K562 (cell line): ENCODE measurements around the gene IFT22. TPM values are rescaled to one million over a fixed set of nuclear protein-coding genes. Genes with fewer than 3 reads are reported as not detected.
A peak's percentile ranks its signal among the peaks of the same experiment; 100 is the strongest.
"Not testable (repeated sequence)": the region's sequence is repeated elsewhere in the genome, so short reads cannot be mapped to it uniquely, and the experiment has no call there.

Experiments used
- ATAC-seq: fragments of 200-7000 bp; cut with Tn5 transposase; 3 replicates; pipeline ENCODE4 v1.9.1; 2020; ENCODE audit warnings: moderate library complexity
- BruUV-seq: library from RNA; stranded (reverse); fragments of 400-500 nt; replicated peaks from 2 replicates; lab custom pipeline; 2021; lab: Mats Ljungman, UMichigan
- CTCF ChIA-PET: fragments of 300-600 bp; formaldehyde crosslinking; extraction: SDS; loops from one replicate; lab custom pipeline; 2021; ENCODE audit warnings: low intra/inter-chr PET ratio; lab: Yijun Ruan, JAX
- POLR2A ChIA-PET: fragments of 300-600, 350-650 bp; sonication (Branson Sonifier 250); formaldehyde crosslinking; extraction: SDS; loops from one replicate; lab custom pipeline; 2021; ENCODE audit warnings: antibody characterized with exemption, inconsistent platforms; lab: Yijun Ruan, JAX
- DNase-seq, 4 experiments: peaks; one replicate each; pipeline versions ENCODE4 v3.0.0 to v3.0.0-alpha.2; 2011 to 2018; ENCODE audit warnings: low spot score in 3 of 4, mixed read lengths in 3 of 4; ENCODE audit errors: extremely low read depth in 1 of 4
- FAIRE-seq: peaks from 2 replicates; lab custom pipeline; 2011; peaks lifted over from hg19 to GRCh38; lab: Jason Lieb, UNC
- H2AFZ ChIP-seq: 2 replicates; pipeline ENCODE4 v1.6.0; 2011; ENCODE audit warnings: low read depth, low read length, control low read depth, inconsistent platforms
- H3K27ac ChIP-seq: fragments of 200-600 bp; 3 replicates; pipeline ENCODE4 v1.8.0; 2011; ENCODE audit warnings: low read depth, mild to moderate bottlenecking, control low read depth, inconsistent platforms, low read length, moderate library complexity, mixed read lengths; ENCODE audit errors: extremely low read depth
- H3K27me3 ChIP-seq, 2 experiments: fragments of 300-600 bp in 1 of 2; 2 replicates in 1 of 2; 3 replicates in 1 of 2; pipeline versions ENCODE4 v1.6.0 to v1.8.0; 2011; ENCODE audit warnings: inconsistent platforms in 2 of 2, low read length in 2 of 2, mild to moderate bottlenecking in 1 of 2, mixed read lengths in 1 of 2, moderate library complexity in 1 of 2; ENCODE audit not compliant: control insufficient read depth in 2 of 2, insufficient read depth in 2 of 2
- H3K36me3 ChIP-seq: fragments of 300-600 bp; 3 replicates; pipeline ENCODE4 v1.8.0; 2011; ENCODE audit warnings: mild to moderate bottlenecking, low read length, inconsistent platforms; ENCODE audit not compliant: control insufficient read depth, insufficient read depth
- H3K4me1 ChIP-seq, 2 experiments: fragments of 200-600 bp in 1 of 2; replicated peaks in 1 of 2; 2 replicates in 1 of 2; 3 replicates in 1 of 2; pipeline versions ENCODE4 v1.5.1 to v1.8.0; 2011; ENCODE audit warnings: inconsistent platforms in 2 of 2, low read length in 2 of 2, mild to moderate bottlenecking in 1 of 2, mixed read lengths in 1 of 2, moderate library complexity in 1 of 2; ENCODE audit not compliant: control insufficient read depth in 2 of 2, insufficient read depth in 2 of 2
- H3K4me2 ChIP-seq: 2 replicates; pipeline ENCODE4 v1.6.1; 2011; ENCODE audit warnings: low read length, control low read depth, inconsistent platforms, mixed read lengths; ENCODE audit not compliant: insufficient read depth
- H3K4me3 ChIP-seq: fragments of 200-600 bp; sonication (generic), shearing (Covaris generic); 2 replicates; pipeline ENCODE4 v1.5.1; 2016; ENCODE audit warnings: control low read depth, inconsistent platforms
- H3K79me2 ChIP-seq: fragments of 200-600 bp; 3 replicates; pipeline ENCODE4 v1.8.0; 2011; ENCODE audit warnings: low read length, inconsistent platforms; ENCODE audit not compliant: control insufficient read depth, insufficient read depth
- H3K9ac ChIP-seq, 2 experiments: 2 replicates each; pipeline versions ENCODE4 v1.6.0 to v1.6.1; 2011; ENCODE audit warnings: low read depth in 2 of 2, low read length in 2 of 2, control low read depth in 1 of 2, inconsistent platforms in 1 of 2, mild to moderate bottlenecking in 1 of 2, mixed read lengths in 1 of 2; ENCODE audit not compliant: insufficient read depth in 1 of 2
- H3K9me1 ChIP-seq: one replicate; pipeline ENCODE4 v1.6.0; 2011; ENCODE audit warnings: inconsistent platforms, mild to moderate bottlenecking, low read length, moderate library complexity; ENCODE audit not compliant: control insufficient read depth, insufficient read depth
- H3K9me3 ChIP-seq: replicated peaks from 2 replicates; pipeline ENCODE4 v1.5.1; 2011; ENCODE audit warnings: low read depth, low read length, inconsistent platforms; ENCODE audit not compliant: control insufficient read depth, insufficient read depth
- H4K20me1 ChIP-seq: replicated peaks from 2 replicates; pipeline ENCODE4 v1.6.1; 2011; ENCODE audit warnings: low read length, inconsistent platforms, mixed read lengths; ENCODE audit not compliant: control insufficient read depth, insufficient read depth
- CEBPB ChIP-seq: fragments of 450-650 bp; IDR thresholded peaks from 2 replicates; pipeline ENCODE4 v1.6.1; 2016; ENCODE audit warnings: missing genetic modification characterization, missing compliant biosample characterization
- KDM1A ChIP-seq, 2 experiments: fragments of 450-650 bp; IDR thresholded peaks; 2 replicates each; pipeline ENCODE4 v1.6.1; 2016; ENCODE audit warnings: mild to moderate bottlenecking in 2 of 2
- WGBS: fragments of 100-300 bp; shearing (Covaris generic); methylation state at CpG from one replicate; pipeline ENCODE4 v1.1.6; 2016; ENCODE audit warnings: low coverage, mixed read lengths; ENCODE audit not compliant: insufficient coverage; ENCODE audit errors: missing lambda C conversion rate; 5-methylcytosine and 5-hydroxymethylcytosine counted together
- in situ Hi-C: fragments of 300-500 bp; cut with MboI; formaldehyde crosslinking; loops from 4 replicates; pipeline ENCODE4 v1.15.0; 2018; ENCODE audit warnings: inconsistent platforms, mixed read lengths
- intact Hi-C: fragments of 100-400 bp; cut with micrococcal nuclease; formaldehyde crosslinking; loops from 2 replicates; pipeline ENCODE4 v1.14.2; 2022
- polyA plus RNA-seq, 8 experiments: library from polyadenylated mRNA; depleted of rRNA in 4 of 8; stranded (reverse) in 5 of 8; unstranded in 3 of 8; fragments of >200 nt; fragmentation: Nextera tagmentation in 2 of 8; fragmentation: Illumina TruSeq in 1 of 8; extraction: Ambion mirVana in 2 of 8; extraction: Trizol in 1 of 8; gene quantifications; 2 replicates each; pipeline versions ENCODE4 v1.2.1 to v1.2.3, GENCODE V29; 2011 to 2014; ENCODE audit warnings: inconsistent platforms in 1 of 8, missing spikeins in 1 of 8
- total RNA-seq, 7 experiments: library from RNA; depleted of rRNA in 6 of 7; stranded (reverse); fragments of >200 nt in 6 of 7; fragmentation: Illumina TruSeq in 2 of 7; extraction: Trizol in 2 of 7; gene quantifications; 2 replicates each; pipeline versions ENCODE4 v1.2.1 to v1.2.3, GENCODE V29; 2011 to 2021; ENCODE audit warnings: low replicate concordance in 1 of 7

Gene IFT22
- total and polyA plus RNA-seq, 9 of the 15 experiments (the other 6 are each of a cell fraction or from before 2014, with no cell fraction given) = 6.3 to 18.2 (median 7.7) TPM

GRCh38 chr7:101293069-101294021, 28.3 kb downstream of the IFT22 start:
- H3K27ac ChIP-seq, H3K79me2 ChIP-seq, H3K9me1 ChIP-seq, ATAC-seq, POLR2A ChIA-PET, DNase-seq, H3K36me3 ChIP-seq, H3K4me3 ChIP-seq, H3K9me3 ChIP-seq, CTCF ChIA-PET, H3K4me2 ChIP-seq, H3K9ac ChIP-seq, H2AFZ ChIP-seq, BruUV-seq, H4K20me1 ChIP-seq, H3K4me1 ChIP-seq, FAIRE-seq: not testable (repeated sequence)
- intact Hi-C loops = loop anchor here (5.0 kb wide), 1 partner anchor 214 kb away; no protein-coding TSS in a partner anchor
- in situ Hi-C loops = loop anchor here (25.0 kb wide), 1 partner anchor 381 kb away; no protein-coding TSS in a partner anchor
- TF ChIP-seq CEBPB = peak; percentile 37; the same call in 1 of the 2 replicates
- WGBS = 4% methylated on average over 16 of the region's 16 CpGs
- peaks cover 10 to 55% of the 10 kb centered on the region in 2 experiments; a peak in 4 of 5 replicates for H3K27me3 ChIP-seq

GRCh38 chr7:101292566-101292965, 29.0 kb downstream of the IFT22 start:
- H3K9me3 ChIP-seq, H3K4me2 ChIP-seq, H3K9ac ChIP-seq, FAIRE-seq, H3K36me3 ChIP-seq, POLR2A ChIA-PET, H4K20me1 ChIP-seq, H2AFZ ChIP-seq, H3K9me1 ChIP-seq, BruUV-seq, DNase-seq, CTCF ChIA-PET, H3K79me2 ChIP-seq, H3K4me1 ChIP-seq, H3K4me3 ChIP-seq, ATAC-seq, H3K27ac ChIP-seq: not testable (repeated sequence)
- intact Hi-C loops = loop anchor here (5.0 kb wide), 1 partner anchor 215 kb away; no protein-coding TSS in a partner anchor
- H3K27me3 ChIP-seq = peaks cover 7 to 51% of the 10 kb centered on the region in 2 experiments; a peak in 4 of 5 replicates
- in situ Hi-C loops = loop anchor here (25.0 kb wide), 1 partner anchor 380 kb away; no protein-coding TSS in a partner anchor
- peak in 1 of 2 experiments; percentile 20; a peak in 1 of 4 replicates for TF ChIP-seq KDM1A (IDR thresholded peaks at IDR 0.05)
- WGBS = 1% methylated on average over 5 of the region's 5 CpGs
